ENCODE measurements around the gene GALC.

The GALC gene

DNA sequence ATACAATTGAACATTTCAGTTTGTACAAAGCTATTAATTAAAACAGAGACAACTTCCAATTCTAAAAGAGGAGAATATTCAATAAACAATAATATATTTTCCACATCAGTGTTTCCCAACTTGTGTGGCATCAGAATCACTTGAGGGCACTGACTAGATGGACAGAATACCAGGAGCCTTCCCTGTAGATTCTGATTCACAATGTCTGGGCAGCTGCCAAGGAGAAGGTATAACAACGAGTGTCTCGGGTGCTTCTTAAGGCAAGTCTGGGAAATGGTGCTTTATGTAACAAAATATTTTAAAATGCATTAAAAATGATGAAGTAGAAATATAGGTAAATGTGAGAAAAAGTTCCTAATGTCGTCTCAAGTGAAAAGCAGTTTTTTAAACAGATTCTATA, 26.2 kb downstream of the GALC start:
- peak; percentile 22 for DNase-seq (ENCODE audit: low read depth, low spot score)
- no peak overlapping the region for H3K27ac ChIP-seq

DNA sequence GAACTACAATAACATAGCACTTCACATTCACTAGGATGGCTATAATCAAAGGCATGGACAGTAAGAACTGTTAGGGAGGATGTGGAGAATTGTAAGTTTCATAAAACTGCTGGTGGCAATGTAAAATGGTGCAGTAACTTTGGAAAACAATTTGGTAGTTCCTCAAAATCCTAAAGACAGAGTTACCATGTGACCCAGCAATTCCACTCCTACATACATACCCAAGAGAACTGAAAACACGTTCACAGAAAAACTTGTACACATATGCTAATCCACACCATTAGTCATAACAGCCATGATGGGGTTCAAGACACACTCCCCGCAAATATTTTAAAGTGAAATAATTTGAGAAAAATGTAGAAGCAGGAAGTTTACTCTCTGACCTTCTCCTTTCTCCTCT, 31.7 kb downstream of the GALC start:
- DNase-seq (ENCODE audit: low read depth, low spot score): no peak
- H3K27ac ChIP-seq: no peak overlapping the region

DNA sequence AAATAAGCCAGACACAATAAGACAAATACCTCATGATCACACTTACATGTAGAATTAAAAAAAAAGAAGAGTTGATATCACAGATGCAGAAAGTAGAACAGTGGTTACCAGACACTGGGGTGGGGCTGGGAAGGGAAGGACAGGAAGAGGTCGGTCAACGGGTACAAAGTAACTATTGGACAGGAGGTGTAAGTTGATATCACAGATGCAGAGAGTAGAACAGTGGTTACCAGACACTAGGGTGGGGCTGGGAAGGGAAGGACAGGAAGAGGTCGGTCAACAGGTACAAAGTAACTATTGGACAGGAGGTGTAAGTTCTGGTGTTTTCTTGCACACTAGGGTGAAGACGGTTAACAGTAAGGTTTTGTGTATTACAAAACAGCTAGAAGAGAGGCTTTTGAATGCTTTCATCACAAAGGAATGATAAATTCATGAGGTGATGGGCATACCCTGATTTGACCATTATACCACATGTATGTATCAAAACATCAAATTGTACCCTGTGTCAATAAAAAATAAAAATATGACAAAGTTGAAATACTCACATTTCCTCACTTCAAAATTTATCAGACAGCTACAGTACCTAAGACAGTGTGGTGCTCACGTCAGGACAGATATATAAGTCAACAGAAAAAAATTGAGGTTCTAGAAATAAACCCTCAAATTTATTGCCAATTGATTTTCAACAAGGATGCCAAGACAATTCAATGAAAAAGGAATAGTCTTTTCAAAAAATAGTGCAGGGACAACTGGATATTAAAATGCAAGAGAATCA, 32.8 kb downstream of the GALC start:
- no peak for DNase-seq (ENCODE audit: low read depth, low spot score)
- no peak overlapping the region for H3K27ac ChIP-seq

DNA sequence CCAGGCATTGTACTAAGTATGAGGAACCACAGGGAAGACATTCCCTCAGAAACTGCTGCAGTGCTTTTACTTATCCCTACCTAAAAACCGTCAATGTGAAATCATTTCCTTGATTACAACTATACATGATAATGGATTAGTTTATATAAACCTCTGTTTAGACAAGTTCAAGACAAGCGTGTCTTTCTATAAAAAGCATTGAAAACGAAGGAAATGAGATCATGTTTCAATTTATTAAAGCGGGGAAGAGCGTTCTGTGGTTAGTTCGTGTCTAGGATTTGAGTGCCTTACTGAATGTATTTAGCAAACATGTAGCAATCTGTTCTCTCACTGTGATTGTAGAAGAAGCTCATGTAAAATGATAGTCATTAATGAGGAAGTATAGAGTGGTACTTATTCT, 37.5 kb downstream of the GALC start:
- H3K27ac ChIP-seq: peak overlapping the region; percentile 1
- no peak for DNase-seq (ENCODE audit: low read depth, low spot score)

DNA sequence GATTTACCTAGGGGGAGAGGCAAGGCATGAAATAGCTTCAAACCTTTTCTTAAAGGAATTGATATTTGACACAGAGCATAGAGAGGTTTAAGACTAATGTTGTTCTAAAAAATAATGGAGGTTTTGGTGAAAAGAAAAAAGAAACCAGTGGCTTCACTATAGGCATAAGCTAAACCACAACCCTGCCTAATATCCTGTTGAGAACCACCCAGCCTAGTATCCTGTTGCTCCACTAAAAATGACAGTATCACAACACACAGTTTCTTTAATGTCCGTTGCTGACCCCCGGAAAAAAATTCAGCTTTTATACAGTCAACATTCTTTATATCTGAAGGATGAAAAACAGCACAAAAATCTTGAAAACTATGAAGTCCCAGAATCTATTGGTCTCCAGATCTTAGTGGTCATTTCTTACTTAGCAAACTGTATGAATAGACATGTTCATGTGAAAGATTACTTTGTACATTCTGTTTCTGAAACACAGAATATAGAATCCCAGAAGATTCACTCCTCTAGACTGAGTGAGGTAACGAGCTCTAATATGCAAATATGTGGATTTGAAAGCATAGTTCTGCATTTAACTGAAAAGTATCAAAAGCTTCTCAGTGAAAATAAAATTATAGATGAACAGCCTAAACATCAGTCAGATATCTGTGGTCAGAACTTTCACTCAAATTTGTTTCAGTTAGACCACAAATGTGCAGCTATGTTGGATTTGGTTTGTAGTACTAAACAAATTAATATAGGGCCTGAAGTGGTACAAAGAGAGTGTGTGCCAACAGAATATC, 40.5 kb downstream of the GALC start:
- H3K27ac ChIP-seq: no peak overlapping the region

DNA sequence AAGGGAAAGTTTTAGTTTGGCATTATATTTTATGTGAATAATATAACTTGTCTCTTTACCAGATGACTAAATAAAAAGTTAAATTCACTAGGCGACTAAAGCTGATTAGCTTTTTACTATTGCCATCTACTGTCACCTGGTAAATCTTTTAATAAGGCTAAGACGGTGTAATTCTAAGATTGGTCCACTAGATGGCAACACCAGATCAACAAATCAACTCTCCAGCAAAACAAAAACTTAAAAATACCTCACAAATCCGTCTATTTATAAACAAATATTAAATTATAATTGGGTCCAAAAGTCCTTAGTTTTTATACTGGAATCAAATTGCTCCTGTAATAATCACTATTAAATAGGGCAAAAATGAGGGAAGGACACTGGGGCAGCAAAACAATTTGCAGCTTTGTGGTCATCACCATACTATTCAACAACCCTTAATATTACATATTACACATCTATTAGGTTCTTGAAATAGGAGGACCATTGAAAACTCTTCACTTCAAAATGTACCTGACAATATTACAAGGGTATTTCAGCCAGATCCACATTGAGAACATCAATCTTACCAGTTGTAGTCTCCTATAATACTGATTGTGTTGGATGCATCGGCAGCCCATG, 47.9 kb downstream of the GALC start:
- no peak for DNase-seq (ENCODE audit: low read depth, low spot score)

More for the DNA sequence above, 40.5 kb downstream of the GALC start:
- no peak for DNase-seq (ENCODE audit: low read depth, low spot score)

DNA sequence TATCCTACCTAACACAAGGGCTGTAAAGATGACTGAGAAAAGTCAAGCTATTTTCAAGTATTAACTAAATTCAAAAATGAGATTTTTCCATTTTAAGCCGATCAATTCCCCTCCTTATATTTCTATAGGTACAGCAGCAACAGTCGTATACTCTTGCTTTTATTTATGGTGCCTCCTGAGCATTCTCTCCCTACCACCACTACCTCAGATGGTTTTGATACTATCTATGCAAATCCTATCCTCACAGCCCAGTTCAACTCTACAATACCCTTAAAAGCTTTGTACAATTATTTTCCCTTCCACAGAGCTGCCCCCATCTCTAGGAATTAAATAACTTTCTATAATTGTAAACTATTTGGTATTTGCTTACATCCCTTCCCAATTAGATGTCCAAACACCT, 52.1 kb downstream of the GALC start:
- H3K27ac ChIP-seq: no peak overlapping the region
- no peak for DNase-seq (ENCODE audit: low read depth, low spot score)

More for the DNA sequence above, 47.9 kb downstream of the GALC start:
- H3K27ac ChIP-seq: no peak overlapping the region

DNA sequence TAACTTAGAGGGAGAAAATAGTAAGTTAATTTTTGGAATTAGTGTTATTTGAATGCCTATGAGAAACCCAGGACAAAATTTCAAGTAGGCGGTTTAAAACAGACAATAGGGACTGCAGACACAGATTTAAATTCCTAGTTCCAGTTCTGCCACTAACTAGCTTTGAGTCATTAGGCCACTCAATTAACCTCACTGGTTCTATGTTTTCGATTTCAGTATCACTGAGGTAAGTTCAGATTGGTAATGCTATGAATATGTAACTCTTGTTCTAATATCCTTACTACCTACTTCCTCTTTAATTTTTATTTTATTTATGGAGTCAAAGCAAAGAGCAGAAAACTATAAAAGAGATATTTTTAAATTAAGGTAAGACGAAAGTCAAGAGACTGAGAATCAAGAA, 52.6 kb downstream of the GALC start:
- DNase-seq (ENCODE audit: low read depth, low spot score): no peak
- H3K27ac ChIP-seq: no peak overlapping the region

DNA sequence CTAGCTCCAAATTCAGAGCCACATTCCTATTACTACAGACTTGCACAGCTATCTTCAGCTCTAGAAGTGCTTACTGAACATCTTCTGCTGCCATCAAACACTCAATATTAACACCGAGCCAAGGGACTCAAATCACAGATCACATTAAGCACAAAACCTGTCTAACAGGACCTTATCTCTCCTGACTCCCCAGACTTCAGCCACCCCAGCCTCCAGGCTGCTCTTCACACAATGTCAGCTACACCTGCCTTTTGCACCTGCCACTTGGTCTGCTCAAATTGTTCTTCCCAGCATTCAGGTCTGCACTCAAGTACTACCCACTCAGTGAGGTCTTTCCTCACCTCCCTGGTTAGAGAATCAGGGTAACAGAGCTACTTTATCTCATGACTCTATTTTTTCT, 57.1 kb downstream of the GALC start:
- no peak overlapping the region for H3K27ac ChIP-seq
- DNase-seq (ENCODE audit: low read depth, low spot score): no peak

DNA sequence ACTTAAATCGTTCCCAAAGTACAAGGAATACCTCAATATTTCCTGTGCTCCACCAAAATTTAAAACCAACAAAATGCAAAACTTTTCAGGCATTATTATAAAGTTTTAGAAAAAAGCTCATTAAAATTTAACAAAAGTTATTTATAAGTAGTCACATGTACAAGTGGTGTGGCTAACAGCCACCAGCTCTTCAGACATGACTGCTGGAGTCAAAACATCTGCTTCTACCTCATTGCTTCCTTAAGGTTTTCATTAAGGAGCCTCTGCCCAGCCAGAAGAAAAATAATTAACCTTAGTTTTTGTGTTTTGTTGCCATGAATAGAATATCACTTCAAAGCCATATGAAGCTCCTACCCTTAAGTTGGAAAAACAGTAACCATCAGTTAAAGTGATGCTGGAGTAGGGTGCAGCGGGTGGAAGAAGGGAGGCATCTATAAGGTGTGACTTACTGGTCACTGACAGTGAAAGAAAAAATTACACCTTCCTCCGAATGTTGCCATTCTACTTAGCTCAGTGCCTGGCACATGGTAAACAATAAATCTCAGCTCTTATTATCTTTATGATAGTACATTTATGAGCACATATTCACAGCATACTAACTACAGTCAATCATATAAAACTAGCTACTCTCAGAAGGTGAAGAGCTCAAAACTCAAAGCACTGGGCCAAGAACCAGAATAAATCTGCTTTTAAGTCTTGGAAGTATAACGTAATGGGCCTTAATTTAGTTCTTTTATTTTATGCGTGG, 57.7 kb downstream of the GALC start:
- DNase-seq (ENCODE audit: low read depth, low spot score): no peak

DNA sequence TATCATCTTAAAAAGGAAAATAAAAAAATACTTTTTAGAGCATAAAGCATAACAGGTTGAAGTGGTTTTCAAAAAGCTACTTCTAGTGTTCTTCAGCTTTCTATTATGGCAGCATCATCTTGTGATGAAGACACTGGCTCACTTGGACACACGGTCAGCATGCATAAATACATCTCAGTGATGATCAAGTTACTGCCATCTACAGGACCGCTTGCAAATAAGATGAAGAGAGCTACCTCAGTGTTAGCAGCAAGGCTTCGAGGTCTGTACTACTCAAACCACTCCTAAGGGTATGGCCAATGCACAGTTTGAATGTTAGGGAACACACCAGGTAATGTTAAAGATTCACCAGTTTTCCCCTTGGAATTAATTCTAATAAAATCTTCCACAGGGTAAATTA, 58.8 kb downstream of the GALC start:
- no peak overlapping the region for H3K27ac ChIP-seq
- no peak for DNase-seq (ENCODE audit: low read depth, low spot score)

More for the DNA sequence above, 57.7 kb downstream of the GALC start:
- no peak overlapping the region for H3K27ac ChIP-seq

DNA sequence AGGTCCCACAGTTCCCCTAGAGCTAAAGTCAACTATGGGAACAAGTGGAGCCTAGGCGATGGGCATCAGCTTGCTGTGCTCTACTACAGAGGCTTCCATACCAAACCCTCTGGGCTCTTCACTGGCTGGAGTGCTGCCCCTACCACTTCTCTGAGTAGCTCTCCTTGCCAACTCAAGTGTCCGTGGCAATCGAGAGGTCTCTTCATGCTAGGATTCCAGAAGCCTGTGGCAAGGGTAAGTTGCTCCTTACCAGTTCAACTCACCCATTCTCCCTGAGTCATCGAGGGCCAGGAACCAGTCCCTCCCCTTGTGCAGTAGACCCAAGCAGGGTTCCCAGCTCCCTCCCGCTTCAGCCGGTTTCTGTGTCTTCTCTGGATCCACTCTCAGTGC, 76.1 kb downstream of the GALC start:
- no peak overlapping the region for H3K27ac ChIP-seq
- DNase-seq (ENCODE audit: low read depth, low spot score): no peak

DNA sequence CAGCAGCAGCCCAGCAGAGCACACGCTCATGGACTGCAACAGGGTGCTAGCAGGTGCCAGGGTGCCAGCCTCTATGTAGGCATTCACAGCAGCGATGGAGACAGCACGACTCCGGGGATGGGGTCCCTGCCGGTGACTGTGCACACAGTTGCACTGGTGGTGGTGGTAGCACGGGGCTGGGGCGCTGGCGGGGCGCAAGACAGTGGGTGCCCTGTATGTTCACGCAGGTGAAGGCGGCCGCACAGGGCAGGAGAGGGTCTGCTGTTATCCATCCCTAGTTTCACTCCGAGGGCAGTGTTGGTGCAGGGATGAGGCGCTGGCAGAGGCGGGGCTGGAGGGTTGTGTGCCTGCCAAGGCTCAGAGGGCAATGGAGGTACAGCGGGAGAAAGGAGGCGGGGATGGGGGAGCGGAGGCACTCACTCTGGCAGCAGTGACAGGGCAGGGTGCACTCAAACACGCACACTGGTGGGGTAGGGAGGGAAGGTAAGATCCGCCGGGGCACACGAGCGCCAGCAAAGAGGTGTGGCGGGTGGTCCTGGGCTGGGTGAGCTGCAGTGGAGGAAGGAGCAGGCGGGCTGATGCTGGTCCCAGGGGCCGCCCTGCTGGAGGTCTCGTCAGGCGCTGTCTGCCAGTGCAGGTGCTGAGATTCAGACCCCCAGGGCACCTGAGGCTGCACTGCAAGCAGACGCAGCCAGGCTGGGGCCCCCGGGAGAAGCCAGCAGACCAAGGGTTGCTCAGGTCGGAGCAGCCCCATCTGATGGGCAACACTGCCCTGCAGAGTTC, 76.7 kb downstream of the GALC start:
- H3K27ac ChIP-seq: no peak overlapping the region
- DNase-seq (ENCODE audit: low read depth, low spot score): no peak

DNA sequence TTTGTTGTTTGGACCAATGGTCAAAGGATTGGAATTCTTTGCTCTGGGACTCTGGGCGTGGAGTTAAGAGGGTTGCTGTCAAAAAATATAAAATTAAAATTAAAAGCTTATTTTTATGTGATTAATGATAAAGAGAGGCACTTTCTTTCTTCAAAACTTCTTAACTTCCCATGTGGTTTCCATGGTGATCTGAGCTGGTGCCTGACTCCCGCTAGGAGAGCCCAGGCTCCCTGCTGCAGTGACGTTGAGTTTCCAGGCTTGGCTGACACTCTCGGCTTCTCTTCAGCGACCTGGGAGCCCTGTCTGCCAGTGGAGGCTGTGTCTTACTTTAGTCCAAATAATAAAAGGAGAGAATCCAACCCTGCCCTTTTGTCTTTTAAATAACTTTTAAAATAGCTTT, 84.4 kb downstream of the GALC start:
- no peak for DNase-seq (ENCODE audit: low read depth, low spot score)
- H3K27ac ChIP-seq: no peak overlapping the region

DNA sequence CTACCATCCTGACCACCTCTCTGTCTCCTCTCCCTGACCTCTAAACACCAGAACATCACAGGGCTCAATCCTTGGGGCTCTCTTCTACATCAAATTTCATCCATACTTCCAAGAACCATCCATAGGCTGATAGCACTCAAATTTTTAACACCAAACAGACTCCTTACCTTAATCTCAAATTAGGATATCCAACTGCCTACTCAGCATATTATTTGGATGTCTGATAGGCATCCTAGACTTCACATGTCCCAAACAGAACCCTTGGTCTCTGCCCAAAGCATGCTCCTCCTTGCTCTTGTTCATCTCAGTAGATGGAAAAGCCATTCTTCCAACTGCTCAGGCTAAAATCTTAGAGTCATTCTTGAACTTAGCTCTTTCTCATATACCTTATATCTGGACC, 91.3 kb downstream of the GALC start:
- DNase-seq (ENCODE audit: low read depth, low spot score): no peak
- H3K27ac ChIP-seq: no peak overlapping the region

DNA sequence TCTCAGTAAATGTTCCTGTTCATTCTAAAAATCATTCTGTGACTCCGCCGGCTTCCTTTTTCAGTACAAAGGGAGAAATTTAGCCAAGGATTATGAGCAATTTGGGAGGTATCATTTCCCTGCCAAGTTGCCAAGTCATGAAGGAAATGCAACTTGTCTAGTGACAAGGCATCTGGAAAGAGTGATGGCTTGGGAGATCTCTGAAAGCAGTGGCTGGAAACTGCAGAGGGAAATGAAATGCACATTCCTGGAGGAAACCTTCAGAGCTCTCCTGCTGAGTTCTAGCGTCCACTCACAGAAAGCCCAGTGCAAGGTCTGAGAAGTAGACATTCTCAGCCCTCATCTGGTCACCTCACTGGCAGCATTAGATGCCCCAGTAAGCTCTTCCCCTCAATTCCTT, 91.7 kb downstream of the GALC start:
- DNase-seq (ENCODE audit: low read depth, low spot score): no peak
- H3K27ac ChIP-seq: no peak overlapping the region

DNA sequence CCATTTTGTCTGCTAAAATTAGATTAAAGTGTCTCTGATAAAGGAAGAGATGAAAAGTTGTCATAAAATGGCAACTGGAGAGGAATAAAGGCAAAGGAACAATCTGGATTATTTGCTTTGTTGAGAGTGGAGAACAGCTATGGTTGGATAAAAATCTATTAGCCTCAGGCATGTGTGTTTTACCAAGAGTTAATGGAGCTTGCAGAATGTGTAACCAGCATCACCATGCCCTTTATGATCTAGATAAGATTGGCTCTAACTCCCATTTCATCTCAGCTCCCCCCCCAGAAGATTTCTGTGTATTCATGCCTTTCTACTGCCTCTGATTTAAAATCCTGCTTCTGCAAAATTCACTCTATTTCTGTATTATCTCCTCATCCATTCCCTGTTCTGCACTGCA, 93.8 kb downstream of the GALC start:
- no peak for DNase-seq (ENCODE audit: low read depth, low spot score)
- no peak overlapping the region for H3K27ac ChIP-seq

DNA sequence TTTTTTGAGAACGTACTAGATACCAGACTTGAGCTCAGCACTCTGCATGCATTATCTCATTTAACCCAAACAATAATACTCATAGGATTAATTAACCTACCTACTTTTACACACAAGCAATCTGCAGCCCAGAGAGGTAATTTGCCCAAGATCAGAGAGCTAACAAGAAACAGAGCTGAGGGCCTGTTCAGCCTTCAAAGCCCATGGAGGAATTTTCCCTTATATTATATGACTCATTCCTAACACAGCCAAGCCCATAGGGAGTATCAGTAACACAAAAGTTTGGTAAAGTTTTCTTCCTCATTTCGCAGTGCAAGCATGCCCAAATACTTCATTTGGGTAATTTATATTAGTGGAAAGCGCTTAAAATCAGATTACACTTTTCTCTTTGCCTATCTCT, 94.7 kb downstream of the GALC start:
- DNase-seq (ENCODE audit: low read depth, low spot score): no peak
- H3K27ac ChIP-seq: no peak overlapping the region

DNA sequence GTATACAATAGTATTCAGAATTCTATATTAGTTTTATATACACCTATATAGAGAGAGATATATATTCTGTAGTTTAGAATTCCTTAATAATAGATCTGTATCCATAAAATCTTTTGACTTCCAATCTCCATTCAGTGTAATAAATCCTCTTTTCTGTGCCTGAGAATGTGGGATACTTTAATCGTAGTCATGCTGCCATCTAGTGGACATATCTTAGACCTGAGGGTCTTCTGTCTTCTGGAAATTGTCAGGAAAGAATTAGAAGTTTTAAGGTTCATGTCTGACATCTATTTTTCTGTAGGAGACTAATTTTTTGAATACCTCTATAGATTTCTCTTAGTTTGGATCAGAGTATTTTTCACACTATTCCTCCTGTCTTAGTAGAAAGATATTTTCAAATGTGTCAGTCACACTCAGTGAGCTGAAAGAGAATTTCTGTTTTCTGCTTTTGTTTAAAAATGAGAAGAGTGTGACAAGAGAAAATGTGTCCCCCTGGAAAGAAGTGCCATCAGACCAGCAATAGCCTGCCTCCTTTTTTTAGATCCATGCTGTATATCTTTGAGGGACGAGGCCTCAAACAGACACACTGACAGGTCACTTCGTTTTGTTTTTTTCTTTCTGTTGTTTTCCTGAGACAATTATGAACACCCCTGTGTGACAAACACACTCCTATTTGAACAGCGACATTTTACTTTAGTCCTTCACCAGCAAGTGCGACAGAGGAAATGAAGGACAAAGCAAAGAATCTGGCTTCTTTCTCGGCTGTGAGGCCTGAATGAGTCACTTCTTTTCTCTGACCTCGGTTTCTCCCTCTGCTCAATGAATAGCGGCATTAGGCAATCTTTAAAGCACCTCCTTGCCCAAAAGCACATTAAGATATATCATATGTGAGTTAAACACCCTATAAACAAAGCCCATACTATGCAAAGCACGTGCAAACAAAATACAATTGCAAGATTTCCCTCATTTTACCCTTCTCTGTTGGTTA, 96.3 kb downstream of the GALC start:
- no peak overlapping the region for H3K27ac ChIP-seq
- DNase-seq (ENCODE audit: low read depth, low spot score): no peak
